Stomach (tissue), 4 donors: ENCODE results near the gene SLC2A6.

Experiments
- EP300 ChIP-seq: sonication (generic); formaldehyde crosslinking; IDR thresholded peaks from one replicate; pipeline ENCODE4 v1.6.1; 2017; ENCODE audit warnings: antibody characterized with exemption
- POLR2A ChIP-seq, 4 donors: fragments of 450-650 bp; IDR thresholded peaks; one replicate each; pipeline ENCODE4 v1.6.1; 2016; ENCODE audit warnings: antibody characterized with exemption in 4 of 4, control low read depth in 2 of 4, mild to moderate bottlenecking in 1 of 4, moderate library complexity in 1 of 4
- POLR2AphosphoS5 ChIP-seq, 3 donors: sonication (generic); formaldehyde crosslinking; IDR thresholded peaks; one replicate each; pipeline ENCODE4 v1.6.1; 2016; ENCODE audit warnings: antibody characterized with exemption in 3 of 3
- TF ChIP-seq, protein P1 (sequence below), 7 experiments: fragments of 450-650 bp in 4 of 7; fragments of 200-600 bp in 3 of 7; sonication (generic) in 3 of 7; IDR thresholded peaks; one replicate each; pipeline ENCODE4 v1.5.1; 2016 to 2019; ENCODE audit warnings: antibody characterized with exemption in 7 of 7, control low read depth in 2 of 7, mild to moderate bottlenecking in 1 of 7

DNA sequence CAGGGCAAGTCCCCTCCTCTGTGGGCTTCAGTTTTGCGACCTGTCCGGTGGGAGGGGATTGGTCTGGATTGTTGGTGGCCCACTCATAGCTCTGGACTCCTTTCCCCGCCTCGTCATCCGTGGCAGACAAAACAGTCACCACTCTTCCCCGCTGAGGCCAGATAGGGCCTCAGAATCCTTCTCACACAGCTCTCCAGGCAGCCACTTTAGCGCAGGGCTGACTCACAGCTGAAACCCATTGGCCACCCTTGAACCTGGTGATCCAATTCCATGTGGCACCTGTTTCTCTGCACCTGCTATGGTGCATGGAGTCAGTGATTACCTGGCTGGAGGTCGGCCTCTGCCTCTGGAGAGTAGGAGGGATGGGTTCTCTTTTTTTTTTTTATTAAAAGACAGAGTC lies 34.9 kb downstream of the SLC2A6 start:
- no peak for TF ChIP-seq EP300
- TF ChIP-seq, protein P1, sequence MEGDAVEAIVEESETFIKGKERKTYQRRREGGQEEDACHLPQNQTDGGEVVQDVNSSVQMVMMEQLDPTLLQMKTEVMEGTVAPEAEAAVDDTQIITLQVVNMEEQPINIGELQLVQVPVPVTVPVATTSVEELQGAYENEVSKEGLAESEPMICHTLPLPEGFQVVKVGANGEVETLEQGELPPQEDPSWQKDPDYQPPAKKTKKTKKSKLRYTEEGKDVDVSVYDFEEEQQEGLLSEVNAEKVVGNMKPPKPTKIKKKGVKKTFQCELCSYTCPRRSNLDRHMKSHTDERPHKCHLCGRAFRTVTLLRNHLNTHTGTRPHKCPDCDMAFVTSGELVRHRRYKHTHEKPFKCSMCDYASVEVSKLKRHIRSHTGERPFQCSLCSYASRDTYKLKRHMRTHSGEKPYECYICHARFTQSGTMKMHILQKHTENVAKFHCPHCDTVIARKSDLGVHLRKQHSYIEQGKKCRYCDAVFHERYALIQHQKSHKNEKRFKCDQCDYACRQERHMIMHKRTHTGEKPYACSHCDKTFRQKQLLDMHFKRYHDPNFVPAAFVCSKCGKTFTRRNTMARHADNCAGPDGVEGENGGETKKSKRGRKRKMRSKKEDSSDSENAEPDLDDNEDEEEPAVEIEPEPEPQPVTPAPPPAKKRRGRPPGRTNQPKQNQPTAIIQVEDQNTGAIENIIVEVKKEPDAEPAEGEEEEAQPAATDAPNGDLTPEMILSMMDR (IDR thresholded peaks at IDR 0.05) = no peak
- TF ChIP-seq POLR2A (IDR thresholded peaks at IDR 0.05) = no peak
- TF ChIP-seq POLR2AphosphoS5 (IDR thresholded peaks at IDR 0.05) = no peak
